Type B pancreatic cell (in vitro differentiated cells): ENCODE results near the gene NRCAM. TPM values are rescaled to one million over a fixed set of nuclear protein-coding genes. Genes with fewer than 3 reads are reported as not detected.

Experiments
- DNase-seq: peaks from one replicate; pipeline ENCODE4 v3.0.0; 2021; ENCODE audit warnings: mixed read lengths; ENCODE audit not compliant: unreplicated experiment; ENCODE audit errors: extremely low spot score
- H3K27ac Mint-ChIP-seq: 2 replicates; pipeline ENCODE4 v1.8.0; 2021; ENCODE audit warnings: mild to moderate bottlenecking, mixed read lengths
- H3K27me3 Mint-ChIP-seq: 2 replicates; pipeline ENCODE4 v1.8.0; 2021; ENCODE audit warnings: mixed read lengths
- H3K36me3 Mint-ChIP-seq: 2 replicates; pipeline ENCODE4 v1.8.0; 2021; ENCODE audit warnings: mixed read lengths
- H3K4me1 Mint-ChIP-seq: one replicate; pipeline ENCODE4 v1.8.0; 2021; ENCODE audit warnings: mixed read lengths; ENCODE audit not compliant: unreplicated experiment
- H3K4me3 Mint-ChIP-seq: 2 replicates; pipeline ENCODE4 v1.8.0; 2021; ENCODE audit warnings: mild to moderate bottlenecking, mixed read lengths
- H3K9me3 Mint-ChIP-seq: 2 replicates; pipeline ENCODE4 v1.8.0; 2021; ENCODE audit warnings: mixed read lengths
- total RNA-seq: library from RNA; stranded (reverse); gene quantifications from 2 replicates; pipeline ENCODE4 v1.2.1, GENCODE V29; 2021; ENCODE audit warnings: low replicate concordance
- TF ChIP-seq, protein P1 (sequence below): fragments of 200-600 bp; sonication (generic); conservative IDR thresholded peaks from 2 replicates; pipeline ENCODE4 v1.5.0; 2021; ENCODE audit warnings: antibody characterized with exemption, mild to moderate bottlenecking

NRCAM gene
- total RNA-seq, 1 donor from 2014 or later = 41.0 TPM

DNA sequence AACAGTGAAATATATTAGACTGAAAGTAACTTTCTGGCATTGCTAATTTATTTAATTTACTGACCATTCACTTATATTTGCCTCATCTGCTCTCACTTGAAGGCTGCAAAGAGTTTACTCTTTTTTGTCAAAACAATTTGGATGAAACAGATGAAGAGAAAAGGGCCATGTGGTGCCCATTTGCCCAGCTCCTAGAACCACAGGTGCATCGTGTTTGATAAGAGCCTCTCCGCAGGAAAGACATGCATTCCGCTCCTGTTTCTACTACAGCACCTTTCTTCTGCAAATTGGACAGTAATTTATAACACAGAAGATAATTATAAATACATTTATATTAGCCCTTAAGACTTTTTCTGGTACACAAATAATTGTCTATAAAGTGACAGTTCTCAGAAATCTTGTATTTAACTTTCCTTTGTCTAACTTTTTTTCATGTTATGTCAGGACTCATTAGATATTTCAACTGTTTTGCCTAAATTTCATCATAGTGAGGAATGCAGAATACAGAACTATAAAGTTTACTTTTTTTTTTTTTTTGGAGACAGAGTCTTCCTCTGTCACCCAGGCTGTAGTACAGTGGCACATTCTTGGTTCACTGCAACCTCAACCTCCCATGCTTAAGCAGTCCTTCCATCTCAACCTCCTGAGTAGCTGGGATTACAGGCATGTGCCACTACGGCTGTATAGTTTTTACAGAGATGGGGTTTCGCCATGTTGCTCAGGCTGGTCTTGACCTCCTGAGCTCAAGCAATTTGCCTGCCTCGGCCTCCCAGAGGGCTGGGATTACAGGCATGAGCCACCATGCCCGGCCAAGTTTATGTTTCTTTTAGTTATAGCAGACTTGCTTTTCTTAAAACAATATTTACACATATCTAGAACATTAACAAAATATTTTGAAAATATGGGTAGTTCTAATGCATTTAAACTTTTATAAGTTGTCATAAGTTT, 326.9 kb downstream of the NRCAM start:
- Mint-ChIP-seq H3K4me1 (peaks cover 10% of the 10 kb centered on the region), H3K9me3 (no peaks in the 10 kb centered on the region), H3K36me3 (no peaks in the 10 kb centered on the region), H3K27ac (no peak overlapping the region), H3K27me3 (peaks cover 4% of the 10 kb centered on the region), H3K4me3 (no peak overlapping the region)
- TF ChIP-seq, protein P1, sequence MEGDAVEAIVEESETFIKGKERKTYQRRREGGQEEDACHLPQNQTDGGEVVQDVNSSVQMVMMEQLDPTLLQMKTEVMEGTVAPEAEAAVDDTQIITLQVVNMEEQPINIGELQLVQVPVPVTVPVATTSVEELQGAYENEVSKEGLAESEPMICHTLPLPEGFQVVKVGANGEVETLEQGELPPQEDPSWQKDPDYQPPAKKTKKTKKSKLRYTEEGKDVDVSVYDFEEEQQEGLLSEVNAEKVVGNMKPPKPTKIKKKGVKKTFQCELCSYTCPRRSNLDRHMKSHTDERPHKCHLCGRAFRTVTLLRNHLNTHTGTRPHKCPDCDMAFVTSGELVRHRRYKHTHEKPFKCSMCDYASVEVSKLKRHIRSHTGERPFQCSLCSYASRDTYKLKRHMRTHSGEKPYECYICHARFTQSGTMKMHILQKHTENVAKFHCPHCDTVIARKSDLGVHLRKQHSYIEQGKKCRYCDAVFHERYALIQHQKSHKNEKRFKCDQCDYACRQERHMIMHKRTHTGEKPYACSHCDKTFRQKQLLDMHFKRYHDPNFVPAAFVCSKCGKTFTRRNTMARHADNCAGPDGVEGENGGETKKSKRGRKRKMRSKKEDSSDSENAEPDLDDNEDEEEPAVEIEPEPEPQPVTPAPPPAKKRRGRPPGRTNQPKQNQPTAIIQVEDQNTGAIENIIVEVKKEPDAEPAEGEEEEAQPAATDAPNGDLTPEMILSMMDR = no peak
- no peak for DNase-seq

DNA sequence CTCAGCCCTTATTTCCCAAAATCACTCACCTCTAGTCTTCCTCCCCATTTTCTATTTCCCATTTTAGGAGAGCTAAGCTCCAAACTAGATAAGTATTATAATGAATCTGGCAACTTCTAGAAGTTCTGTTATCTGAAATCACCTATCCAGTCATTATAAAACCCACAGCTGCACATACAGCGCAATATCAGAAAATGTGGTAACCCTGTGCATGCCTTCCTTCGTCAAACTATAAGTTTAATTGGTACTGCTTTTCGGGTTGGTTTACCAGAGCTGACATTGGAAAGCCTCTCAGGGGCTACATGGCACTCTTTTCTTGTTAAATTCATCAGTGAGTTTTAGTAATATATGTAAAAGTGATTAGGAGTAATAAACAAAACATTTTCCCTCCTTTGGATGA, 327.7 kb downstream of the NRCAM start:
- H3K27ac Mint-ChIP-seq = no peak overlapping the region
- TF ChIP-seq, protein P1 = no peak
- H3K27me3 Mint-ChIP-seq = peaks cover 4% of the 10 kb centered on the region
- DNase-seq = no peak
- H3K36me3 Mint-ChIP-seq = no peaks in the 10 kb centered on the region
- peaks cover 10% of the 10 kb centered on the region for H3K4me1 Mint-ChIP-seq
- H3K9me3 Mint-ChIP-seq = no peaks in the 10 kb centered on the region
- no peak overlapping the region for H3K4me3 Mint-ChIP-seq

DNA sequence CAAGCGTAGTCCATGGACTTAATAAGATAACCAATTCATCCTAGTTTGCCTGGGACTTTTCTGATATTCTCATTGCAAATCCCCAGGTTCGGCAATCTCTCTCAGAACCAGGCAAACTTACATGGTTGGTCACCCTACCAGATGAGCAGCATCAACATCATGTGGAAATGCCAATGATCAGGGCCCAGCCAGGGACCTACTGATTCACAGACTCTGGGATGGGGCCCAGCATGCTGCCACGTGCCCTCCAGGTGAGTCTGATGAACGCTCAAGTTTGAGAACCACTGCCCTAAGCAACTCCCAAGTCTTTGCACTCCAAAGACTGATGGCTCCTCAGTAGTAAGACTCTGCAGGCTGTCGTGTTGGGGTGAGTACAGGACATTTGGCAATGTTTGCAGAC, 328.8 kb downstream of the NRCAM start:
- Mint-ChIP-seq H3K9me3 (no peaks in the 10 kb centered on the region), H3K4me1 (peaks cover 10% of the 10 kb centered on the region), H3K27ac (no peak overlapping the region), H3K27me3 (peaks cover 2% of the 10 kb centered on the region), H3K36me3 (no peaks in the 10 kb centered on the region), H3K4me3 (no peak overlapping the region)
- TF ChIP-seq, protein P1 = no peak
- no peak for DNase-seq

DNA sequence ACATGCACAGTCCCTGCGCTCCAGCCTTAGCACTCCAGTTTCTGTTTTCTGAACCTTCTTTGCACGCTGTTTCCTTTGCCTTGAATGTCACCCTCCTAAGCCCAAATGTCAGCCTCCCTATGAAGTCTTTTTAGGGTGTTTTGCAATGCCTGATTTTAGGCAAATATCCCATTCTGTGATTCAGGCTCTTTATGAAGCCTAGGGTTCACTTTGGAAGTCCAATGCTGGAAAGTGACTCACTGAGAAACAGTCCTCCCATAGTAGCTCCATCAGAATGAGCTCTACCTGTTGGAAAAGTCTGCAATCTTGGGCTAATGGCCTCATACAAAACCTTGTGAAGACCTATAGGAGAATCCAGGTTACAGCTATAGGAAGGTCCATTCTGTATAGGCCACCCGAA, 331.4 kb downstream of the NRCAM start:
- TF ChIP-seq, protein P1 = no peak
- no peak for DNase-seq
- no peak overlapping the region for H3K4me3 Mint-ChIP-seq
- no peaks in the 10 kb centered on the region for H3K27me3 Mint-ChIP-seq
- H3K4me1 Mint-ChIP-seq = peaks cover 15% of the 10 kb centered on the region
- H3K27ac Mint-ChIP-seq = no peak overlapping the region
- H3K9me3 Mint-ChIP-seq = no peaks in the 10 kb centered on the region
- H3K36me3 Mint-ChIP-seq = no peaks in the 10 kb centered on the region

DNA sequence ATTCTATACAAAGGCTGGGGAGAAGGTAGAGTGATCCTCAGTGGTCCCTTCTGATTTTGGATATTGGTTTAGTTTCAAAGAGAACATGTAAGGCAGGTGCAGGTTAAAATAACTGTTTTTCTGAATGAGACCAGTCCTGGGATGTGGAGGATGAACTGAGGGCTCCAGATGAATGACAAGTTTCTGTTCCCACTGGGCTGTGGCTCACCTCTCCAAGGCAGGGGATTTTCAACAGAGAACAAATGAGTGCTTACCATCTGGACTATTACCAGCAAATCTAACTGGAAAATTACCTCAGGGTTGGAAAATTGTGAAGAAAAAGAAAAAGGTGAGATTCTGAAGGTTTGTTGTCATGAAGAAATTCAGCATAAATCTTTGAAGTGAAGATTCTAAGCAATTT, 334.1 kb downstream of the NRCAM start:
- H3K27me3 Mint-ChIP-seq = no peaks in the 10 kb centered on the region
- peaks cover 15% of the 10 kb centered on the region for H3K4me1 Mint-ChIP-seq
- H3K36me3 Mint-ChIP-seq = no peaks in the 10 kb centered on the region
- no peak for DNase-seq
- TF ChIP-seq, protein P1 = no peak
- no peak overlapping the region for H3K4me3 Mint-ChIP-seq
- H3K9me3 Mint-ChIP-seq = no peaks in the 10 kb centered on the region
- H3K27ac Mint-ChIP-seq = no peak overlapping the region
